Mononuclear cell (primary cell): ENCODE data around the gene CDH23. TPM values are rescaled to one million over a fixed set of nuclear protein-coding genes. Genes with fewer than 3 reads are reported as not detected.

Experiments used
- H3K27me3 ChIP-seq: 2 replicates; pipeline ENCODE4 v1.6.0; 2011; ENCODE audit warnings: low read length, control low read depth; ENCODE audit not compliant: insufficient read depth
- H3K4me1 ChIP-seq: 2 replicates; pipeline ENCODE4 v1.5.1; 2011; ENCODE audit warnings: mild to moderate bottlenecking, low read length, control low read depth; ENCODE audit not compliant: insufficient read depth
- H3K4me3 ChIP-seq: 2 replicates; pipeline ENCODE4 v1.5.1; 2011; ENCODE audit warnings: mild to moderate bottlenecking, low read length, moderate library complexity
- H3K9me3 ChIP-seq: 2 replicates; pipeline ENCODE4 v1.5.1; 2011; ENCODE audit warnings: low read depth, mild to moderate bottlenecking, control low read depth, low read length
- total RNA-seq: library from RNA; depleted of rRNA; stranded (reverse); fragments of >200 nt; gene quantifications from one replicate; pipeline ENCODE4 v1.2.3, GENCODE V29; 2012

The CDH23 gene
- total RNA-seq, 1 donor, result 5.0 TPM

GRCh38 chr10:71581376-71581775 is 184.7 kb downstream of the CDH23 start:
- Histone ChIP-seq H3K27me3 (no peaks in the 10 kb centered on the region), H3K4me1 (no peaks in the 10 kb centered on the region), H3K4me3 (no peak overlapping the region), H3K9me3 (no peaks in the 10 kb centered on the region)

GRCh38 chr10:71582019-71582418 is 185.3 kb downstream of the CDH23 start:
- H3K4me1 ChIP-seq, result no peaks in the 10 kb centered on the region
- no peak overlapping the region for H3K4me3 ChIP-seq
- H3K9me3 ChIP-seq, result no peaks in the 10 kb centered on the region
- H3K27me3 ChIP-seq, result no peaks in the 10 kb centered on the region

GRCh38 chr10:71582506-71583475 is 186.1 kb downstream of the CDH23 start:
- Histone ChIP-seq H3K4me1 (no peaks in the 10 kb centered on the region), H3K27me3 (no peaks in the 10 kb centered on the region), H3K9me3 (no peaks in the 10 kb centered on the region), H3K4me3 (no peak overlapping the region)

GRCh38 chr10:71584461-71584860 is 187.7 kb downstream of the CDH23 start:
- no peaks in the 10 kb centered on the region for H3K27me3 ChIP-seq
- H3K4me1 ChIP-seq, result no peaks in the 10 kb centered on the region
- H3K9me3 ChIP-seq, result no peaks in the 10 kb centered on the region
- no peak overlapping the region for H3K4me3 ChIP-seq

GRCh38 chr10:71584902-71585563 is 188.3 kb downstream of the CDH23 start:
- H3K4me1 ChIP-seq, result peaks cover 3% of the 10 kb centered on the region
- no peaks in the 10 kb centered on the region for H3K9me3 ChIP-seq
- no peak overlapping the region for H3K4me3 ChIP-seq
- H3K27me3 ChIP-seq, result no peaks in the 10 kb centered on the region

GRCh38 chr10:71585564-71586290 is 189.0 kb downstream of the CDH23 start:
- Histone ChIP-seq H3K9me3 (no peaks in the 10 kb centered on the region), H3K27me3 (no peaks in the 10 kb centered on the region), H3K4me3 (no peak overlapping the region), H3K4me1 (peaks cover 6% of the 10 kb centered on the region)

GRCh38 chr10:71587941-71588573 is 191.3 kb downstream of the CDH23 start:
- Histone ChIP-seq H3K9me3 (no peaks in the 10 kb centered on the region), H3K4me1 (peaks cover 6% of the 10 kb centered on the region), H3K27me3 (no peaks in the 10 kb centered on the region), H3K4me3 (no peak overlapping the region)

- H3K4me3 ChIP-seq, result no peak overlapping the region
- no peaks in the 10 kb centered on the region for H3K27me3 ChIP-seq
Measured at GRCh38 chr10:71588685-71589084, 192.0 kb downstream of the CDH23 start.

GRCh38 chr10:71589617-71590551 is 193.2 kb downstream of the CDH23 start:
- no peaks in the 10 kb centered on the region for H3K9me3 ChIP-seq
- H3K27me3 ChIP-seq, result no peaks in the 10 kb centered on the region
- H3K4me3 ChIP-seq, result no peak overlapping the region
- H3K4me1 ChIP-seq, result peaks cover 6% of the 10 kb centered on the region

More at GRCh38 chr10:71588685-71589084, 192.0 kb downstream of the CDH23 start:
- Histone ChIP-seq H3K4me1 (peaks cover 6% of the 10 kb centered on the region), H3K9me3 (no peaks in the 10 kb centered on the region)

- H3K4me3 ChIP-seq, result no peak overlapping the region
- H3K4me1 ChIP-seq, result peaks cover 6% of the 10 kb centered on the region
- no peaks in the 10 kb centered on the region for H3K27me3 ChIP-seq
- H3K9me3 ChIP-seq, result no peaks in the 10 kb centered on the region
Measured at GRCh38 chr10:71590781-71591350, 194.1 kb downstream of the CDH23 start.

- no peak overlapping the region for H3K4me3 ChIP-seq
- no peaks in the 10 kb centered on the region for H3K9me3 ChIP-seq
- peaks cover 32% of the 10 kb centered on the region for H3K4me1 ChIP-seq
- H3K27me3 ChIP-seq, result no peaks in the 10 kb centered on the region
Measured at GRCh38 chr10:71594934-71595571, 198.3 kb downstream of the CDH23 start.

- H3K4me3 ChIP-seq, result no peak overlapping the region
- no peaks in the 10 kb centered on the region for H3K9me3 ChIP-seq
- H3K4me1 ChIP-seq, result peaks cover 30% of the 10 kb centered on the region
- H3K27me3 ChIP-seq, result no peaks in the 10 kb centered on the region
Measured at GRCh38 chr10:71595649-71596048, 198.9 kb downstream of the CDH23 start.

GRCh38 chr10:71596127-71596526 is 199.4 kb downstream of the CDH23 start:
- Histone ChIP-seq H3K4me1 (peaks cover 30% of the 10 kb centered on the region), H3K4me3 (no peak overlapping the region), H3K27me3 (no peaks in the 10 kb centered on the region), H3K9me3 (no peaks in the 10 kb centered on the region)
